Measurements from ENCODE around the gene MB.

- no peak for TF ChIP-seq TAF1 (IDR thresholded peaks at IDR 0.05; ENCODE audit: borderline replicate concordance, insufficient read depth, low read length)
- TF ChIP-seq POLR2AphosphoS5 (IDR thresholded peaks at IDR 0.05; ENCODE audit: low read depth, low read length), result no peak
- no peak for TF ChIP-seq REST (IDR thresholded peaks at IDR 0.05; ENCODE audit: insufficient read depth in 1 of 2, low read depth in 2 of 2, low read length in 2 of 2)
- TF ChIP-seq SIN3A (IDR thresholded peaks at IDR 0.05; ENCODE audit: borderline replicate concordance, insufficient read depth, low read length), result no peak
- TF ChIP-seq FOXP2 (optimal IDR thresholded peaks at IDR 0.05; ENCODE audit: borderline replicate concordance, extremely low read depth, extremely low read length, insufficient read depth), result no peak
Observed at GRCh38 chr22:35614404-35614803, 2.7 kb downstream of the MB start.
